IPS-18c (cell line): ENCODE results near the gene TEX11.
"Not testable (repeated sequence)": the region's sequence is repeated elsewhere in the genome, so short reads cannot be mapped to it uniquely, and the experiment has no call there.

Source experiments
- H3K4me3 ChIP-seq: 2 replicates; pipeline ENCODE4 v1.7.0; 2013; ENCODE audit warnings: low read depth, mild to moderate bottlenecking, low read length, moderate library complexity; ENCODE audit not compliant: insufficient read depth
- H3K9me3 ChIP-seq: one replicate; pipeline ENCODE4 v1.6.1; 2013; ENCODE audit warnings: mild to moderate bottlenecking, low read length, moderate library complexity; ENCODE audit not compliant: control insufficient read depth, insufficient read depth

The TEX11 gene

DNA sequence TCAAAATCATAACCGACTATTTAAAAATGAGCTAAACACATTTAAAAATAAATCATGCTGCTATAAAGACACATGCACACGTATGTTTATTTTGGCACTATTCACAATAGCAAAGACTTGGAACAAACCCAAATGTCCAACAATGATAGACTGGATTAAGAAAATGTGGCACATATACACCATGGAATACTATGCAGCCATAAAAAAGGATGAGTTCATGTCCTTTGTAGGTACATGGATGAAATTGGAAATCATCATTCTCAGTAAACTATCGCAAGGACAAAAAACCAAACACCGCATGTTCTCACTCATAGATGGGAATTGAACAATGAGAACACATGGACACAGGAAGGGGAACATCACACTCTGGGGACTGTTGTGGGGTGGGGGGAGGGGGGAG lies 251.0 kb downstream of the TEX11 start:
- not testable (repeated sequence) for H3K9me3 ChIP-seq, H3K4me3 ChIP-seq

DNA sequence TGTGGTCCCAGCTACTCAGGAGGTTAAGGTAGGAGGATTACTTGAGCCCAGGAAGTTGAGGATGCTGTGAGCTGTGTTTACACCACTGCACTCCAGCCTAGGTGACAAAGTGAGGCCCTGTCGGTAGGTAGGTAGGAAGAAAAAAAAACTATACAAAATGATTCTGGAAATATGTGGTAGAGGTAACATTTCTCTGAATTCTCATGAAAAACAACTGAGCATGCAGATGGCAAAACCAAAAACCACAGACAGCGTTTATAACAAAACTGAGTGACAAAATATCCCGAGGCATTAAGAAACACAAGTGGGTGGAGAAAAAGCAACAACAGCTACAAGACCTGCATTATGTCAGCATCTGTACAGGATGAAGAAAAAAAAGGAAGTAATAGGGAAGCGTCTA lies 252.2 kb downstream of the TEX11 start:
- Histone ChIP-seq H3K4me3 (no peak overlapping the region), H3K9me3 (no peaks in the 10 kb centered on the region)

DNA sequence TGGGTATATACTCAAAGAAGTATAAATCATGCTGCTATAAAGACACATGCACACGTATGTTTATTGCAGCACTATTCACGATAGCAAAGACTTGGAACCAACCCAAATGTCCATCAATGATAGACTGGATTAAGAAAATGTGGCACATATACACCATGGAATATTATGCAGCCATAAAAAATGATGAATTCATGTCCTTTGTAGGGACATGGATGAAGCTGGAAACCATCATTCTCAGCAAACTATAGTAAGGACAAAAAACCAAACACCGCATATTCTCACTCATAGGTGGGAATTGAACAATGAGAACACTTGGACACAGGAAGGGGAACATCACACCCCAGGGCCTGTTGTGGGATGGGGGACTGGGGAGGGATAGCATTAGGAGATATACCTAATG lies 260.6 kb downstream of the TEX11 start:
- not testable (repeated sequence) for H3K4me3 ChIP-seq, H3K9me3 ChIP-seq

DNA sequence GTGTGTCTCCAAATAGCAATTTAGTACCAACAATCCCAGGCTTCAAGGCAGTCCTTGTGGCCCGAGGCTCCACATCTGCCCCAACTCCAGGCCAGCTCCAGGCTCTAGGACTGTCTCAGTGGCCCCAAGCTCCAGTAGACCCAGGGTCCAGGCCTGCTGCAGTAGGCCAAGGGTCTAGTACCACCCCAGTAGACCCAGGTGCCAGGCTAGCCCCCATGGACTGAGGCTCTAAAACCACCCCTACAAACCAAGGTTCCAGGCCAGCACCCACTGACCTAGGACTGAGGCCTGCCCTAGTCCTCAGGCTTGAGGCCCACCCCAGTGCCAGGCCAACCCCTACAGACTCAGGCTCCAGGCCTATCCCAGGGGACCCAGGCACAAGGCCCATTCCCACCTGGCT lies 272.3 kb downstream of the TEX11 start:
- Histone ChIP-seq H3K4me3 (no peak overlapping the region), H3K9me3 (peaks cover 8% of the 10 kb centered on the region)

DNA sequence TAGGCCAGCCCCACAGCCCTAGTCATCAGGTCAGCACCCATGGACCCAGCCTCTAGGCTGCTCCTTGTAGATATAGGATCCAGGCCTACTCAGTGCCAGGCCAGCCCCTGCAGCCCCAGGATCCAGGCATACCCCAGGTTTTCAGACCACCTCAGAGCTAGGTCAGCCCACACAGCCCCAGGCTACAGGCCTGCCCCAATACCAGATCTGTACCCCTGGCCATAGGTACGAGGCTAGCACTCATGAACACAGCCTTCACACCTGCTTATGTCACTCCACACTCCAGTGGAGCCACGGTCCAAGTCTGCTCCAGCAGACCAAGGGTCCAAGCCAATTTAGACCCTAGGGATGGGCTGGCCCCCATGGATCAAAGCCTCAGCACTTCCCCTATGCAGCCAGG lies 272.8 kb downstream of the TEX11 start:
- Histone ChIP-seq H3K4me3 (no peak overlapping the region), H3K9me3 (peaks cover 8% of the 10 kb centered on the region)

DNA sequence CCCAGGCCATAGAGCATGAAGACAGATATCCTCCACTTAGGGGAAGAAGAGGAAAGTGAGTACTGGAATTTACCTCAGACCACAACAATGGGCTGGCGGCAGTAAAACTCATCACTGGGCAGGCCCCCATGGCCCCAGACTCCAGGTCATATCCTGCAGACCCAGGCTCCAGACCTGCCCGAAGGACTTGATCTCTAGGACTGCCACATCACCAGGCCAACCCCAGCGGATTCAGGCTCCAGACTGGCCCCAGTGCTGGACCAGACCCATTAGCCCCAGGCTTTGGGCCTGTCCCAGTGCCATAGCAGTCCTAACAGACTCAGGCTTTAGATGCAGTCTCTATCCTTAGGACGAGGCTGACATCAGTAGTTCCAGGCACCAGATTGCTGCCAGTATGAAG lies 273.3 kb downstream of the TEX11 start:
- peaks cover 8% of the 10 kb centered on the region for H3K9me3 ChIP-seq
- H3K4me3 ChIP-seq = no peak overlapping the region

DNA sequence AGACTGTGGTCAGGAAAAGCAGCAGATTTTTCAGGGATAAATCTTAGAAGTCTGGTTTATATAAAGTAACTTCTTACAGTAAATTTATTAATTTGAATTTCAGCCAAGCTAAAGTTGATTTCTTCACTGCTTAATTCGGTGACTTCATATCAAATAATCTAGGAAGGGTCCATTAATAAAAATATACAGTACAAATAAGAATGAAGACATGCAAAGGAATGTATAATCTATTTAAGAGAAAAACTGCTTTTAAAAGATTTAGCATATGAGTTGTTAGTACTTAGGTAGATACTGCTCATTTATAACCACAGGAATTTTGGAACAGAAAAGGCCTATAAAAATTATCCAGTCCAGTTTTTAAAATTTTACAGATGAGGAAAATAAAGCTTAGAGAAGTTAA lies 286.8 kb downstream of the TEX11 start:
- H3K4me3 ChIP-seq = no peak overlapping the region

DNA sequence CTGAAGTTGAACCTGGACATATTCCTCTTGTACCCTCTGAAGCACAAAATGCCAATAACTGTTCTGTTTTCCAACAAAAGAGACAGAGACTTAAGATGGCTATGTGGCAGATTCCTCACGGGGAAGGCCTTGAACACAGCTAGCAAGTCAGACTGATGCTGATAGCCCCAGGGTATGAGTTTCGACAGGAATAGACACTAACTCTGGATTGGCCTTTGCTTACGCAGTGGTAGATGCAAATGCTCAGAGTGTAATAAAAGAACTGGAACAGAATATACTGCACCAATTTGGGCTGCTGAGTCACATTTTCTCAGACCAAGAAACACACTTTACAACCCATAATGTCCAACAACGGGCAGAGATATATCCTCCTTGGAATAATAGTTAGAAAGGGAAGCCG lies 290.0 kb downstream of the TEX11 start:
- H3K4me3 ChIP-seq = no peak overlapping the region

More for the DNA sequence above, 286.8 kb downstream of the TEX11 start:
- peaks cover 9% of the 10 kb centered on the region for H3K9me3 ChIP-seq

DNA sequence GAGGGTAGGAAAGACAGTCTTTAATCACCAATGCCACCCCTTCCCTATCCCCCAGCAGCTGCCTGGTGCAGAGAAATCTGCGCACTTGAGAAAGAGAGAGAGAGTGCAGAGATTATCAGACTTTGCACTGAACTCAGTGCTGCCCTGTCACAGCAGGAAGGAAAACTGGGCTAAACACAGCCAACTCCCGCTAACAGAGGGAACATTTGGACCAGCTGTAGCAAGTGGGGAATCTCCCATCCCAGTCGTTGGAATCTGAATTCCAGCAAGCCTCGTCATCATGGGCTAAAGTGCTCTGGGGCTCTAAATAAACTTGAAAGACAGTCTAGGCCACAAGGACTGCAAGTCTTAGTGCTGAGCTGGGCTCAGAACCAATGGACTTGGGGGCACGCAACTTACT lies 295.2 kb downstream of the TEX11 start:
- Histone ChIP-seq H3K4me3 (no peak overlapping the region), H3K9me3 (peaks cover 2% of the 10 kb centered on the region)

More for the DNA sequence above, 290.0 kb downstream of the TEX11 start:
- H3K9me3 ChIP-seq = no peaks in the 10 kb centered on the region

DNA sequence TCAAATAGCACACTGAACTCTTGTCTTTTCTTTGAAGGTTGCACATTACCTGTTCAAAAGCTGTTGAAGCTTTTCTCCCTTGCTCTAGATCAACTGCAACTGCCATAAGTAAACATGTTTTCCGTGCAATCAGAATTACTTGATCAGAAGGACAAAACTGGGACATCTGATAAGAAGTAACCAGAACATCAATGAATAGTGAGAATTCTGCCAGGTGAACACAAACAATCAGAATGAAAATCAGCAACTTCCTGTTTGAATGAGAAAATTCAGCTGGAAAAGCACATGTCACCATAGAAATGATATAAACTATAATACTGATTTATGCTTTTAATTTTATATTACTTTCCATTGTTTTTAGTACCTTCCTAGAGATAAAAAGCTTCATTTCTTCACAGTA lies 303.2 kb downstream of the TEX11 start:
- Histone ChIP-seq H3K9me3 (no peaks in the 10 kb centered on the region), H3K4me3 (no peak overlapping the region)

DNA sequence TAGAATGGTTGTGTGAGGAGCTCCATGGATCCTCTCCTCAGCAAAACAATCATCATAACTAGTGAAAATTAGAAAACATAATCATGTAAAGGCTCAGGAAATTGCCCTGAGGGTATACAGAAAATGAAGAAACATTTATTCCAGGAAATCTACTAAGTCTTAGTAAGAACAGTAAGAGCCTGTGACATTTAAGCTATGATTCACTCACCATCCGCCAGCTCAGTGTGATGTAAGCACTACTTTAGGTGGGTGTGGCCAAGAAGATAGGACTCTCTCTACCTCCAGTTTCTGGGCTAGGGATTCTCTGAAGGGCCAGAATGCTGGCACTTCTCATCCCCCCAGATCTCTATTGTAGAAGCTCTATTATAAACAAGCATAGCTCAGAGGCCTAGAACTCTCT lies 316.4 kb downstream of the TEX11 start:
- H3K4me3 ChIP-seq = no peak overlapping the region

DNA sequence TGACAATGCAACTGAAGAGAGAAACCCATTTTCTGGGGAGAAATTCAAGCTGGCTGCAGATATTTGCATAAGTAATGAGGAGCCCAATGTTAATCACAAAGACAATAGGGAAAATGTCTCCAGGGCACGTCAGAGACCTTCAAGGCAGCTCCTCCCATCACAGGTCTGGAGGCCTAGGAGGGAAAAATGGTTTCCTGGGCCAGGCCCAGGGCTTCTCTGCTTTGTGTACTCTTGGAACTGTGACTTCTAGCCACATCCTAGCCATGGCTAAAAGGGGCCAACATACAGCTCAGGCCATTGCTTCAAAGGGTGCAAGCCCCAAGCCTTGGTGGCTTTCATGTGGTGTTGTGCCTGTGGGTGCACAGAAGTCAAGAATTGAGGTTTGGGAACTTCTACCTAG lies 321.4 kb downstream of the TEX11 start:
- H3K9me3 ChIP-seq = peaks cover 11% of the 10 kb centered on the region
- not testable (repeated sequence) for H3K4me3 ChIP-seq

More for the DNA sequence above, 316.4 kb downstream of the TEX11 start:
- peaks cover 7% of the 10 kb centered on the region for H3K9me3 ChIP-seq

DNA sequence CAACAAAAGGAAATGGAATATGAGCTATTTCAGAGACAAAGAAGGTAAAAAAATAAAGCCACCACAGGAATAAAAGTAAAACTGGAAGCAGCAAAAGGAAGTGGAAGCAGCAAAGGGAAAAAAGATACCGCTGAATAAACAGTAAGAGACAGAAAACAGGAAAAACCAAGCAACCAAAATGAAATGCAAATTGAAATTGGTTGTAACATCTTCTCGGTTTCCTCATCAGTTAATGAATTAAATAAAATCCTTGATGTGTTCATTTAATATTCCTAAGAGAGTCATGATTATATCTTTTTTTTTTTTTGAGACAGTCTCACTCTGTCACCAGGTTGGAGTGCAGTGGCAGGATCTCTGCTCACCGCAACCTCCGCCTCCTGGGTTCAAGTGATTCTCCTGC lies 331.1 kb downstream of the TEX11 start:
- peaks cover 7% of the 10 kb centered on the region for H3K9me3 ChIP-seq
- H3K4me3 ChIP-seq = no peak overlapping the region

DNA sequence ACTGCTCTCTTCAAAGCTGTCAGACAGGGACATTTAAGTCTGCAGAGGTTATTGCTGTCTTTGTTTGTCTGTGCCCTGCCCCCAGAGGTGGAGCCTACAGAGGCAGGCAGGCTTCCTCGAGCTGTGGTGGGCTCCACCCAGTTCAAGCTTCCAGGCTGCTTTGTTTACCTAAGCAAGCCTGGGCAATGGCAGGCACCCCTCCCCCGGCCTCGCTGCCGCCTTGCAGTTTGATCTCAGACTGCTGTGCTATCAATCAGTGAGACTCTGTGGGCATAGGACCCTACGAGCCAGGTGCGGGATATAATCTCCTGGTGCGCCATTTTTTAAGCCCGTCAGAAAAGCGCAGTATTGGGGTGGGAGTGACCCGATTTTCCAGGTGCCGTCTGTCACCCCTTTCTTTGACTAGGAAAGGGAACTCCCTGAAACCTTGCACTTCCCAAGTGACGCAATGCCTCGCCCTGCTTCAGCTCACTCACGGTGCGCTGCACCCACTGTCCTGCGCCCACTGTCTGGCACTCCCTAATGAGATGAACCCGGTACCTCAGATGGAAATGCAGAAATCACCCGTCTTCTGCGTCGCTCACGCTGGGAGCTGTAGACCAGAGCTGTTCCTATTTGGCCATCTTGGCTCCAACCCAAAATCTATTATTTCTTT lies 338.5 kb downstream of the TEX11 start:
- not testable (repeated sequence) for H3K9me3 ChIP-seq, H3K4me3 ChIP-seq

DNA sequence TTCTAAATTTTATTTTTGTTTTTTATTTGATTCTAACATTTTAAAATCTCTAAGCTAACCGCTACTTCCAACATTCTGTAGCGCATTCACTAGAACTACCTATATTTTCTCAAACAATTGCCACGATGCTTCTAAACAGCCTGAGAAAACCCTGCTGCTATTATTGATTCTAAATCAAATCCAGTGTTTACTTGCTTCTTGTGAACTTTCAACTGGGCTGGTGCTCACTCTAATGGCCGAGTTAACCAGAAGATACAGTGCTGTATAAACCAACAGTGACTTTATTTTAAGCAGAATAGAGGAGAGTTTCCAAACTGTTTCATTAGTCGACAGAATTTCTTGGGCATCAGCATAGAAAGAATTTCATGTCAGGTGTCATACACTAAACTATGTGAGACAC lies 353.6 kb downstream of the TEX11 start:
- H3K9me3 ChIP-seq = no peaks in the 10 kb centered on the region
- no peak overlapping the region for H3K4me3 ChIP-seq

DNA sequence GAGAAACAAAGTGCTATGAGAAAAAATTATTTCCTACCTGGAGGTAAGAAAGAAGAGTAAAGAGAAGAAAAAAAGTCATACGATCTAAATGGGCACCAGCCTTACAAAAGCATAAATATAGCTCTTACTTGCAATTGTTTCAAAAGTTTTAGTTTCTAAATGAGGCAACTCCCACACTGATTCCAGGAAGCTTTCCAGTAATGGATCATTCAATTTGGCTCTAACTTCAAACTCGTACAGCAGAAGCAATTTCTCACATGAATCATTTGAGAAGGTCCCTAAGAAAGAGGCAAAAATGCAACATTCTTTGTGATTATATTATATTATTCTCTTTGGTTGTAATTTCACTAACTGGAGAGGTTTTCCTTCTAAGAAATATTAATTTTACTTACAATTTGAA lies 354.0 kb downstream of the TEX11 start:
- Histone ChIP-seq H3K4me3 (no peak overlapping the region), H3K9me3 (no peaks in the 10 kb centered on the region)

DNA sequence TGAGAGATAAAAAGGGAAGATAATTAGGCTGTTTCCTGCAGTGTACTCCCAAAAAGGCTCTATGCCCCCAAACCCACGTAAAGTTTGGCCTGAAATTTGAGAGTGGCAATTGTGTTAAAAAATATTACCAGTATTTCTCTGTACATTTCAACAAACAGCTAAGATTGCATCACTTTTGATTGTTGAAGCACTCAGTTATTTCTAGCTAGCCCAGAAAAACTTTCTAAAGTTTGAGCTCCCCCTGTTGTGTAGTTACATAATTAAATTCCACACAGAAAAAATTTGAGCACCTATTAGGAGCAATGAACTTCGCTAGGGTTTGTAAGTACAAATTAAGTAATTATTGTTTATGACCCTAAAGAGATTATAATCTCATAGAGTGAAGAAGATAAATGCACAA lies 354.4 kb downstream of the TEX11 start:
- Histone ChIP-seq H3K9me3 (no peaks in the 10 kb centered on the region), H3K4me3 (no peak overlapping the region)

DNA sequence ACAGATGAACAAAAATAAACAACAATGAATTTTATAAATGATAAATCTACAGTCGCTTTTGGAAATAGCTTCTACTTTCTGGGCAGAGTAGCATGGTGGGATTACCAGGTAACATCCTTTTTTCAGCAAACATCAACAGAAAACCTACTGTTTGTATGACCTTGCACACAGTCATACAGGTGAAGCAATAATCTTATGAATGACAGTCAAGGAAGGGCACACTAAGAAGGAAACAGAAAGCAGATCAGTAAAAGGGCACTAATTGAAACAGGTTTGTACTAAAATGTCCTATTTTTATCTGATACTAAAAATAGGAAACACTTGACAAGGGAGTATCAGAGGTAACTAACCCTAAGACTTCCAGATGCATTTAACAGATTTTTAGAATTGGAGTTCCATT lies 355.0 kb downstream of the TEX11 start:
- H3K9me3 ChIP-seq = no peaks in the 10 kb centered on the region
- no peak overlapping the region for H3K4me3 ChIP-seq

DNA sequence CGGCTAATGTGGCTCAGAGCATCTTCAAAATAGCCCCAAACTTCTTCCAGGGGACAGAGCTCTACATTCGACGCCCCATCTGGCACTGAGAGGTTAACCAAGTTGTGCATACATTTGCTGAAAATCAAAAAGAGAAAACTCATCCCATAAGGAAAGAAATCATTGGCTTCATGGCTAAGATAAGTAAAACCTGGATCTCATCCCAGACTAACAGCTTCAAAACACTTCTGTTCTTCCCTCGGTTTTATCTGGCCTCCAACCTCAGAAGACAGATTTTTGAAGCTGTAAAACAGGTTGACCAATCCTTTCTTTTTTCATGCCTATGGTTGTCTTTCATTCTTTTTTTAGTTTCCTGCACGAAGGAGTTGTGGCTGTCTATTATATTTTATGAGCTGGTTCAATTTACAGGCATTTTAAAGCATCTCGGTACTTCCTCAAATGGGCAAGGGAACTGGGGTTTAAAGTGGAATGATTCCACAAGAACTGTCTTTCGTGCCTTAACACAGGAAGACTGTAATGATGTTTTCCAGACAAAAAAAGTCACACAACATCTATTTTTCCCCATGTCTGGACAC lies 356.3 kb downstream of the TEX11 start:
- H3K9me3 ChIP-seq = no peaks in the 10 kb centered on the region

More for the DNA sequence above, 356.3 kb downstream of the TEX11 start:
- H3K4me3 ChIP-seq = no peak overlapping the region
